ENCODE results near the gene TLR5.

Gene TLR5

DNA sequence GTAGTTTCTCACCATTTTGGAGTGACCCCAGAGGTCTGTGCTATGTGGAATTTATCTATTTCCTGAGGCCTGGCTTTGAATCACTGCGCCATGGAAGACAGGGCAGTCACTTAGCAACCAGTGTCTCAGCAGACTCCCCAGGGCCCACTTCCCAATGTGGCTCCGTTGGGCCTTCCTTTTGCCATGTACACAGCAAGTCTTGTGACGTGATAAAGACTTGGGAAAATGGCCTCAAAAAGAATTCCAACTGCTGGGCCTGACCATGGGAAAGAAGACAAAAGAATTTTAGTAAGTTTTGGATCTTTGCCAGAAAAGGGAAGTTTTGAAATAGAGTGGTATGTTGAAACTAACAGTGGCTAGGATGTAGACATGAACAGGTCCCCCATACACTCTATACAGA, 36.2 kb downstream of the TLR5 start:
- DNase-seq, result no peak

DNA sequence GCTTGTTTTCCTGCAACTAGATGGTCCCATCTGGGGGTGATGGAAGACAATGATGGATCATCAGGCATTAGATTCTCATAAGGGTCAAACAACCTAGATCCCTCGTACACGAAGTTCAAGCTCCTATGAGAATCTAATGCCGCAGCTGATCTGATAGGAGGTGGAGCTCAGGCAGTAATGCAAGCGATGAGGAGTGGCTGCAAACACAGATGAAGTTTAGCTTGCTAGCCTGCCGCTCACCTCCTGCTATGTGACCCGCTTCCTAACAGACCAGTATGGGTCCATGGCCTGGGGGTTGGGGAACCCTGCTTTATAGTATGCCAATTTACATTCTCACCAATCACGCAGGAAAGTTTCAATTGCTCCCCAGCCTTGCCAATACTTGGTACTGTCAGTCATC, 37.5 kb downstream of the TLR5 start:
- DNase-seq, result no peak

DNA sequence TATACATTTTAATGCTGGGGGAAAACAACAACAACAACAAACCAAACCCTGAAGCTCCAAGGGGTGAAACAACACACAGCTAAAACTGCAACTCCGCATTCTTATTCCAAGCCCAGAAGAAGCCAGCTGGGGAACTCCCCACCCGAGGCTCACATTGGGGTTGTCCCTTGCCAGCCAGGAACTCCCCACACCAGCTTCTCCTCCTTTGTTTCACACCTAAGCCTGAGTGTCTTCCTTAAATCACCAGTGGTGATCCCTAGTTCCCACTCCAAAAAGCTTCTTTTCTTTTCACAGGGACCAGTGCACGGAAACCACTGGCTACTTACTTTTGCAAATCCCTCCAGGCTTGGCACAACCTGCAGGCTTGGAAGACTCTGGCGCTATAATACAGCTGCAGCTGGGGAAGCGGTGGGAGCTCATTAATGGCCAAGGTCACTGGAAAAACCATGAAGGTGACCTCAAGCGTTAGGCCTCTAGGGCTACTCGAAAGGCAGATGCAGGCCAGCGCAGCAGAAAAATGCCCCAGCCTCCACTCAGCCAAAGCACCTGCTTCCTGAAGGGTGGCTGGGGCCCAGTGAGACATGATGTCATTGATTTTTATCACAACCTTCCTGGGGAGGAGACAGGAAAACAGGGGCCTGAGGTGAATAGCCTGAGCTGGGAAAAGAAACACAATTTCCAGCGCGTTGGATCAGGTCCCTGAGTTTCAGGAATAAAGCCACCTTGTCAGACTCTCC, 40.1 kb downstream of the TLR5 start:
- DNase-seq, result no peak

DNA sequence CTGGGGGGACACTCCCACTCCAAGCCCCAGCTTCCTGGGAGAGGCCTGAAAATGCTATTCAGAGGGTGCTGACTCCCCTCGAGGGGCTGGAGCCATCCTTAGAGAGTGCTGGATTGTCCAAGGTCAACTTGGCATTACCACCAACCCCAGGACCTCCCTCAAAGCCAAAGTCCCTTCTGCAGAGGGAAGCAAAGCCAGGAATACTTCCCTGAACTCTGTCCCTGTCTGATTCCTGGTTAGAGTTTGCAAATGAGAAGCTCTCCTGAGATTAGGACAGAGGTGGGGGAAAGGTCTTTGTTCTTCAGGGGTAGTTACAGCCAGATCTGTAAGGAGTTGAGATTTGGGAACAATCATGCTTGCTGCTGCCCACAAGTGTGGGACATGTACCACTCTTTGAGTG, 45.3 kb downstream of the TLR5 start:
- DNase-seq, result no peak

DNA sequence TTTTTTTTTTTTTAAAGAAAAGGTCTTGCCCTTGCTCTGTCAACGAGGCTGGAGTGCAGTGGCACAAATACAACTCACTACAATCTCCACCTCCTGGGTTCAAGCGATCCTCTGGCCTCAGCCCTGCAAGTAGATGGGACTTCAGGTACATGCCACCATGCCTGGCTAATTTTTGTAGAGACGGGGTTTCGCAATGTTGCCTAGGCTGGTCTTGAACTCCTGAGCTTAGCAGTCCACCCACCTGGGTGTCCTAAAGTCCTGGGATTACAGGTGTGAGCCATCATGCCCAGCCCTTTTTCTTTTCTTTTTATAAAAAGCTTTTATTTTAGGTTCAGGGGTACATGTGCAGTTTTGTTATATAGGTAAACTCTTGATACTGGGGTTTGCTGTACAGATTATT, 47.2 kb downstream of the TLR5 start:
- DNase-seq, result no peak

DNA sequence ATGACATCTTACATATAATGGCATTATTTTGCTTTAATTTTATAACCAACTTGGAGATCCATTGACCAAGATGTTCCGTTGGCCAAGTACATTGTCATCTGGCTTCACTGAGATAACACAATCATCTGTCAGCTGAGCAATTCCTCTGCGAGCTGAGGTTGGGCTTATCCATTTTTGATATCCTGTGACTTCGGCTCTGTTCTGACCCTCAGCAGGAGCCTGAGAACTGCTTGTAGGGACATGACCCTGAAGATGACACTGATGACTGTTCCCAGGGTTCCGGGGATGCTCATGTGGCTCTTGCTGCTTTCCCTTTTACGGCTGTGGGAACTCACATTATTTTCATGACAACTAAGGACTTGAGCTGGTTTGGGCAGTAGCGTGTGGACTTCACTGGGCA, 51.2 kb downstream of the TLR5 start:
- DNase-seq, result no peak

DNA sequence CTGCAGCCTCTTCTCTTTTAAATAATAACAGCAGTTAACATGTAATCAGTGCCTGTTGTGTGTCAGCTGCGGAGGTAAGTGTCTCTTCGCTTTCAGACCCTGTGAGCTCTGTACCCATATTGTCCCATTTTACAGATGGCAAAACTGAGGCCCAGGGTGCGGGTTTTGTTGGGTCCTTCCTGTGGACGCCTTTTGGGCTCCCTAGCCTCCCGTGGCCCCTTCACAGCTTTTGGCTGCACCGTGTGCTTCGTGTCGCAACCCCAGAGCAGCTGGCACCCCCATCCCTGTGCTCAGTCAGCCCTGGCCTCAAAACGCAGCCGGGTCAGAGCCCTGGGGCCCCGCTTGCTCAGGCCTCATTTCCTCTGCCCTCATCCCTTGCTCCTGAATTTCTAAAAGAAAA, 53.8 kb downstream of the TLR5 start:
- no peak for DNase-seq

DNA sequence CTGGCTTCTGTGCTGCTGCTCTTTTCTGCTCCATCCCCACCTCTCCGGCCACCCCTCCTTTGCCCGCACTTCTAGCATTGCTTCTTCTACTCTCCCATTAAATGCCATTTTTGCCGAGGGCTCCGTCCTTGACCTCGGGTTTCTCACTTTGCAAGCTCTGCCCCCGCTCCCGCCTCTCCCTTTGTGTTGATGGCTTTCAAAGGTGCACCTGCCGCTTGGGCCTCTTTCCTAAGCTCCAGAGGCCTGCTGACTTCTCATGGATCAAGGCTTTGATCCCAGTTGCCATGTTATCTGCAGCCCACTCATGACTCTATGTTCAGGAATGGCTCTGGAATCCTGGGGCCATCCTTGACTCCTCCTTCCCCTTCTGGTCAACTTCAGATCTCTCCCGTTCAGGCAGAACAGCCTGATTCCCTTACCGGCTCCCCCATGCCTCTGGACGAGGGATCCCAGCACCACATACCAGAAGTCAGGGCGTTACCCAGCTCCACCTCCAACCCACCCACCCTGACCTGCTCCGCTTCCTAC, 54.3 kb downstream of the TLR5 start:
- no peak for DNase-seq

DNA sequence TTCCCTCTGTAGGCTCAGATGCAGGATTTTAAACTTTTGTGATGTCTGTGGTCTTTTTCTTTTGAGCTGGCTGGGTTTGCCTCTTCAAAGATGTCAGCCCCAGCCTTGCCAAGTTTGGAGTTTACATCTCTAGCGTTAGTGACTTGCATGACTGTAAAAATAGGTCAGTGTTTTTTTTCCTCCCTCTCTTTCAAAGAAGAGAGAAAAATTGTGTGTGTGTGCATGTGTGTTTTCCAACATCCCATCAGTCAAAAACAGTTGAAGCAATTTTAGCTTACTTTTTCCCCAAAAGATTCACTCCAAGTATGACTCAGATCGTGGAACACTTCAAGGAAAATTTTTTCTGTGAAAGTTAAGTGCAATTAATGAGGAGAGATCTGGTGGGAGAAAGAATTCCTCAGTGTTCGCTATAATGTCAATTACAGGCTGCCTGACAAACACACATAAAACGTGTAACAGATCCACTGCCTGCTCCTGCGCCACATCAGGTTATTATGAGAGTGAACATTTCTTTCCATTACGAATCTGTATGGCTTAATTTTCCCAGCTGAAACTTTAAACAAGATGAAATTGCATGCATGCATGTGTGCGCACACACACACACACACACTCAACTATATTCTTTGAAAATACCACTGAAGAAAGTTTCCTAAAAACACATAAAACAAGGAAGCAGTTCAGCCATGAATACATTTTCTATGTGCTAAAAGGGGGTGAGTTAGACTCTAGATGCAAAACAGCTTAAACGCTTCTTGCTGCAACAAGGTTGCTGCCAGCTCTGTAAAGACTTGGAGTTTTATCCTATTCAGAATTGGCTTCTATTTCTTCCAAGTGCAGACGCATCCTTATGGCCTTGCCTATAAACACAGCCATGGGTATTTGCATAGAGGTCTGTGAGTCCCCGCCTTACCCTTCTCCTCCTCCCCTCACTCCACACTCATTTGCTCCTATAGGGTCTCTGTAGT, 55.5 kb downstream of the TLR5 start:
- no peak for DNase-seq

DNA sequence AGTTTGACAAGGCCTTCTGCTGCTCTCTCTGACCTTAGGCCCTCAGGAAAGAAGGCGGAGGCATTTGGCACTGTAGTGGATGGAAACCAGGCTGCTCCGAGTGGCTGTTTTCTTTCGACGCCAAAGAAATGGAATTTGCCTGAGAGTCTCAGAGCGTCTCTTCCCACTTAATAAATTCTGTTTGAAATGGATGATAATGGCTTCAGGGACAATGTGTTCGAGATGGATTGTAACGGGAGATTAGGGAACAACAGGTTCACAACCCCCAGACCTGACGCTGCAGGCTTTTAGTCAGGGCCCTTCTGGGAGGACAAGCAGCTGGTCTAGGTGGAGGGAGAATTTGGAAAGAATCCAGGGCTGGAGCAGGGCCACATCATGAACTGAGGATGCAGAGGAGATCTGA, 58.6 kb downstream of the TLR5 start:
- no peak for DNase-seq

DNA sequence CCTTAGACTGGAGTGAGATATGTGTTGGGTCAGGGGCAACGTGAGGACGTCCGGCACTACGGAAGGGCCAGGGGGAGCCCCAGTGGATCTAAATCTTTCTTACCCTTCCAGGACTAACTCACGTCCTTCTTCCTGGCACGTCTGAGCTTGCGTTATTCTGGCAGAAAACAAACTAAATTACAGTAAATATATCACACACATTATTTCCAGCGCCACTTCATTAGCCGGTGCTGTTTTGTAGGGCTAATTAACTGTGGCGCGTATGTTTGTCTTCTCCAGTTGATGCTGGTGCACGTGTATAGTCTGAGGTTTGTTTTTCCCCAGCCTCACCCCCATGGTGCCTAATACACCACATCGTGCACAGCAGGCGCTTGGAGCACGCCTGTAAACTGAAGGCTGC, 59.2 kb downstream of the TLR5 start:
- DNase-seq, result no peak

DNA sequence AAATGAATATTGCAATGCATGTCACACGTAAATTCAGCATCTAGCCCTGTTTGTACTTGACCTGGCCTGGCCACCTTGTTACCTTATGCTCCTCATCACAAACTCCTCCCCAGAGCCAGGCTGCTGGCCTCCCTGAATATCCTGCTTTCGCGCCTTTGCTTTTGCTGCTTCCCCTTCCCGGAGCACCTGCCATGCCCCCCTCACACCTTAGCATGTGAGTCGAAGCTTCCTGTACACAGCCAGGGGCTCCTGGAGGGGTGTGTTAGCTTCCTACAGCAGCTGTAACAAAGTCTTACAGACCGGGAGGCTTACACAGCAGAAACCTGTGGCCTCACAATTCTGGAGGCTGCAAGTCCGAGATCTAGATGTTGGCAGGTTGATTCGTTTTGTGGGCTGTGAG, 60.1 kb downstream of the TLR5 start:
- DNase-seq, result no peak

DNA sequence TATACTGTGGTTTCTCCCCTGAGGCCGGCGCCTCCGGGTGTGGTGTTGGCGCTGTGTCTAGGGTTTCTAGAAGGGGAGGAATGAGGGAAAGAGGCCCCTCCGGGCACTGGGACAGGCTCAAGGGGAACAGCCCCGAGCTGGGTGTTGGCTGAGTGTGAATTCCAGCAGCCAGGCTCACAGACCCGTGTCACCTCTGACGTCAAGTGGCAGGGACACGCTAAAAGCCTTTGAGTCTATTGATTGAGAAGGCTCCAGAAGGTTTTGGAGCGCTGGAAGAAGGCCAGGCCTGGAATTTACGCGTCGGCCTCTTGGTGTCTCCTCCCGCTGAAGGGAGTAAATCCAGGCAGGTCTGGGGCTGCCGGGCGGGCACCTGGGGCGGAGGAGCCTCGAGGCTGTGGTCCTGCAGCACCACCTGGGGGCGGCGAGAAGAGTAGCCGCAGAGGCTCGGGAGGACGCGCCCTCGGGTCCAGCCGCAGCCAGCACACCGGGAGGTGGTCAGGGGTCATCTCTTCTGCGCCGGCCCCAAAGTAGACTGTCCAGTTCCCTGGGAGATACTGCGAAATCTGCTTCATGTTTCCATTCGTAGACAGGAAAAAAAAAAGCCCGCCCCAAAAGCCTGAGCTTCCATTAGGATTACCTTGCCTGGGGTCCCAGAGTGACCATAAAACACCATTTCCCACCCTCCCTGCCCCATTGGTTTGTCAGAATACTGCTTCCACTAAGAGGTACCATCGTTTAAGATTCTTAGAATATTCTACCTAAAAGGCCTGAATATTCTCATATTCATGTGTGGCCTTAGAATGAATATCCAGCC, 61.7 kb downstream of the TLR5 start:
- DNase-seq, result peak; percentile 78

DNA sequence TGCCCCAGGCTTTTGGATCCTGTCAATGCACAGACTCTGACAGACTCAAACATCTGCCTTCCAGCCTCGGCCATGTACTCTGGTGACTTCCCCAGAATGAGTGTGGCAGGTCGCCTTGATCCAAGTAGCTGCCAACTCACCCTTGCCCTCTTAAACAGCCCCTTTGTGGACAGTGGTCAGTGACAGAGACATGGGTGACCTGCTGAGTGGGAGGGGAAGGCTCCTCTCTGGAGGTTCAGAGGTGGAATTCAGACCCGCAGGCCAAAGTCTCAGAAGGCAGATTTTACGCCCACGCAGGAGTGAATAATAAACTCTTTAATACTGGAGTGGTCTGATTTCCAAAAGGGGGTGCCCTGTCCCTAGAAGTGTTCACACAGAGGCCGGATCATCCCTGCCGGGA, 63.5 kb downstream of the TLR5 start:
- no peak for DNase-seq

DNA sequence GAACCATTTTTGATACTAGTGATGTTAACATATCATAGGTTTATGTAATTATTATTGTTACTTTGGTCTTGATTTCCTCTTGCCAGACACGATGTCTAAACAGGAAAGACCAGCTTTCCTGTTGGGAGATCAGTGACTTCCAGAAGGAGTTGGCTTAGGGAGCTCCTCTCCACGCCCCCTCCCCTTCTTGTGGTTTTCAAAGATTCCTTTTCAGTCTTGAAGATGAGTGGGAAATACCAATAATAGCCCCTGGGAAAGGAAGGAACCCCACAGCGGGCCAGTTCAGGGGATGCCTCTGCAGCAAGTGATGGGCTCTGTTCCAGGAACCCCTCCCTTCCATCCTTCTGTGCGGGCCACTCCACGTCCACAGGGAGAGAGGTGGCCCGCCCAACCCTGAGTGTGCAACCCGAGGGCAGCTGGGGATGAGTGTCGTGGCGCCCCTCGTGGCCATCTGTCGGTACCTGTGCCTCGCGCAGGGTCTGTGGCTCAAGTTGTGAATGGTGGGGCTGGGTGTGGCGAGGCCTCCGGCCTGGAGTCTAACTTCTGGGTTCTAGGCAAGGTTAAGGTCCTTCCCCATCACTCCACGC, 65.7 kb downstream of the TLR5 start:
- no peak for DNase-seq

DNA sequence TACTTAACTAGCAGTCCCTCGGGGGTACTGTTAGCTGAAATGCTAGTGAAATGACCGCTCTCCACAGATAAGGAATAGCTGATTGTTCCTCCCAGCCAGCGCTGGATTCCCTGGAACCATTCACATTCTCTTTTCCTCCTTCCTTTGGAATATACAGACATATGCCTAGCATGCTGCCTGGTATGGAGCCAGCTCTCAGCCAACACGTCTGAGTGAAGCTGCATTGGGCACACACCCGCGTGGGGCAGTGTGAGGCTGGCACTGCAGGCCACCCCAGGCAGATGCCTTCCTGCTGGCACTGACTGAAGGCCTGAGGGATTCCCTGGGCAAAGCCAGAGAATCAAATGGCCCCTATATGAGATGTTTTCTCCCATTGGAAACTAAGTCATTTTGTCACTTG, 66.7 kb downstream of the TLR5 start:
- no peak for DNase-seq

DNA sequence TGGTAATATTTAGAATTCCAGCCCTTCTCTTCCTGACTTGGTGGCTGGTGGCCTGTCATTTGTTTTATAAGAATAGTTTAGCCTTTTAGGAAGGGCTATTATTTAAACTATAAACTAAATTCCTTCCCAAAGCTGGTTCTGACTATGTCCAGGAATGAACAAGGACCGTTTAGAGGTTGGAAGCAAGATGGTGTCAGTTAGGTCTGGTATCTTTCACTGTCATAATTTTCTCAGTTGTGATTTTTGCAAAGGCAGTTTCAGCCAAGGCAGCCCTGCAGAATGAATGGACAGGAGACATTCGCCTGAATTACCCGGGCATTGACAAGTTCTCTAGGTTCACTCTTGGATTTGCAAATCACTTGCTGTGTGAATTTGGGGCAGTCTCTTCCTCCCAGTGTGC, 67.2 kb downstream of the TLR5 start:
- DNase-seq, result no peak

DNA sequence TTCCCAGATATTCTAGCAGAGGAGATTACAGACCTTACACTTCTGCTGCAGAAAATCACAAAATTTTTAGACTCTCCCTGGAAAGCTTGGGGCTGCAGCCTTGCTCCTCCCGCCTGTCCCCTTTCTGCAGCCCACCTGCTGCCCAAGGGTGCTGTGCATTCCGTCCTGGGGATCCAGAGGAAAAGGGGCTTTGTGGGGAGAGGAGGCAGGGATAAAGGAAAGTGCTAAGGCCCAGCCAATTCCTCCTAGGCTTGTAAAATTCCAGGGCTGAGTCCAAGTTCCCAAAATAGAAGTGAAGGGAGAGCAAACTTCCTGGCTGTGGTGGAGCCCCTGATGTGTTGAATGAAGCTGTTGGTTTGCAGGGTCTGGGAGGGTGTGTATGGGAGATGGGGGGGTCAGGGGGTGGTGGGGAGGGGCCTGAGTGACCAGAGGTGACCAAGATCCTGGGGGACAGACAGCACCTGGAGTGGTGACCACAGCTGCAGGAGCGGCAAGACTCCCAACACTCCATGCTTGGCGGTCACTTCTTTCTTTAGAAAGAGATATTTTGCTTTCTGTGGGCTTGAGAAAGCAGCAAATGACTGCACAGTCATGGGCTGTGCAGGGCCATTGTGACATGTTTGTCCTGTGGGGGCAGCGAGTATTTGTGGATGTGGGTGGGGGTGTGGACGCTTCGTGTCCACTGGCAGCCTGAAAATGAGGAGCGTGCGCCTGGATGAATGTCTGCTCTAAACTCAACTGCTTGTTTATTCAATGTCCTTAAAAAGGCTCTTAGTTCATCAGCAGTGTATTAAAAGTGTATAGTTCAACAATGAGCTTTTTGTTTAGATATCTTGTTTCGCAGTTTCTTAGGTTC, 68.4 kb downstream of the TLR5 start:
- no peak for DNase-seq

DNA sequence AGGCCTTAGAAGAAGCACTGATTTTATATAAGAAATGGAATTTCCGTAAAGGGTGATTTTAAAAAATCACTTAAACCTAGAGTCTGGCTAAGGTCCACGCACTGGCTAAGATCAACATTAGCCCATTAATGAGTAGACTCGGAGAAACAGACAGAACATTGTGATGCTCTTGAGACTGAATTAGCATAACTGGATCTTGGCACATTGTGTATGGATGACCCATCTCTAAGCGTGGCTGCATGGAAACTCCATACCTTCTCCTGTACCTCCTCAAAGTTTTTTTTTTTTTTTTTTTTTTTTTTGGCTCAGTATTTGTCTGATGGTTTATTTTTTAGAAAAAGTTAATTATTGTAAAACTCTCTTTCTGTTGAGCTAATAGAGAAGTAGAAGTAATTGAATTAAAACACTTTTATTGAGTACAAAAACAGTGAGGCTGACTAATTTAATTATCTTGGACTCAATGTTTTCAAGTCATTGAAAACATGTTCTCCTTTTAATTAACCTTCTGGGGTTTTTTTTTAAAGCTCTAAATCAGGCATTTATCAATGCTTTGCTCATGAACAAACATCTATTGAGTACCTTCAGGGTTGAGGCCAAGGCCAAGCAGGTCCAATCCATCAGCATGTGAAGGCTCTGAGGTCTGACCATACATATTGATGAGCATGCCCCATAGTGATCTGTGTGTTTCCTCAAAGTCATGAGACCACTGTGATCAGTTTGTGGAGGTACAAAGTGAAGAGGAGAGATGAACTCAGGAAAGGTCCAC, 74.0 kb downstream of the TLR5 start:
- no peak for DNase-seq

DNA sequence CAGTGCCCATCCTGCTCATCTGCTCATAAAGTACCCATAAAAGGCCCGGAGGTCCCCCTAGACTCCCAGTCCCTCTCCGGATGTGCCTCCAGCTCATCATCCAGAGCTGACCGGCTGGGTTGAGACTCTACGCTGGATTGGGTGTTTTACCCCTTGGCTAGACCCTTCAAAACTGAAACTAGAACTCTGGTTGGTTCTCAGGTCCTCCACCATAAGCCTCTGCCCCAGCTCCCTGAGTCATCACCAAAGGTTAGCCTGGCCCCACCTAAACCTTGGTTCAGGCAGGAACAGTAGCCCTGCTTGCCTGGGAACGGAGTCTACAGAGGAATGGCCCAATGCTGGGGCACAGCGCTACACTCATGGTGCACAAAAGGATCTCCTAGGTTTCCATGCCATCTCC, 75.1 kb downstream of the TLR5 start:
- DNase-seq, result no peak

DNA sequence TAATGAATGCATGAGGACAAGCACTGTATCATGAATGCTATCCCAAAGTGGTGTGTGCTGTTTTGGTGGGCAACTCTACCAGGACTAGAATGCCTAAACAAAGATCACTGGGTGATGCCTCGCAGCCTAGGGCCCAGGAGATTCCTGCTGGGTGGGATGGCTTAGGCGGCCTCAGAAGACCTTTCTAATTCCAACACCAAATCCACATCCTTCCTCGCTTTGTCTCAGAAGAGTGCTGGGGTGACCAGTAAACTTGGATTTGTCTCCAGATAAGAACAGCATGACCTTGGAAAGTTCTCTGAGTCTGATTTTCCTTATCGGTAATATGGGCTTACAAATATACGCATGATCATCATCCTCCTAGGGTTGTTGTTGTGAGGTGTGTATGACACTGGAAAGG, 76.6 kb downstream of the TLR5 start:
- DNase-seq, result no peak

Measured in activated CD4-positive, alpha-beta T cell treated with anti-CD3 and anti-CD28 coated beads, Interleukin-10, Interleukin-2, amounts not matched to agents 100 ng/mL and 50 ng/mL, durations not matched to agents 16 hours and 8 hours (primary cell).